ENCODE results near the gene SNUPN.
A peak's percentile ranks its signal among the peaks of the same experiment; 100 is the strongest.

The SNUPN gene

GRCh38 chr15:75578948-75579920, 46.3 kb downstream of the SNUPN start, which contains the start of gene PTPN9:
Gene PTPN9, minus strand, starts transcription at chr15:75579315. Its CDS starts 539 bp downstream, at chr15:75578776.
- TF ChIP-seq CTCF (IDR thresholded peaks at IDR 0.05; ENCODE audit: low read length) (peak; percentile 33), EZH2phosphoT487 (IDR thresholded peaks at IDR 0.05; ENCODE audit: low read length) (no peak), EZH2 (optimal IDR thresholded peaks at IDR 0.05; ENCODE audit: low read depth, low read length) (no peak)
- peak; percentile 70 for DNase-seq
- Histone ChIP-seq H3K36me3 (replicated peaks; ENCODE audit: insufficient read depth, low read length) (no peaks in the 10 kb centered on the region), H3K9me2 (replicated peaks; ENCODE audit: insufficient read depth, low read length) (no peaks in the 10 kb centered on the region), H4K20me1 (ENCODE audit: insufficient read depth, low read length) (no peaks in the 10 kb centered on the region), H3K9me3 (replicated peaks; ENCODE audit: insufficient read depth, low read length) (no peaks in the 10 kb centered on the region), H3K9ac (ENCODE audit: low read length) (peak within 1 kb of the TSS; percentile 84), H3K4me2 (ENCODE audit: low read depth, low read length) (peak within 1 kb of the TSS; percentile 89), H3K27me3 (replicated peaks; ENCODE audit: insufficient read depth, low read length) (no peaks in the 10 kb centered on the region), H3F3A (ENCODE audit: insufficient read depth, low read length) (peaks cover 3% of the 10 kb centered on the region; the same call in 1 of the 2 replicates), H3K27ac (ENCODE audit: low read length) (peak within 1 kb of the TSS; percentile 27; the same call in 1 of the 2 replicates), H3K79me2 (ENCODE audit: low read length) (peaks cover 14% of the 10 kb centered on the region), H3K4me1 (ENCODE audit: low read length) (peaks cover 10% of the 10 kb centered on the region; the same call in 1 of the 2 replicates), H3K4me3 (ENCODE audit: low read length) (peak within 1 kb of the TSS; percentile 86), H2AFZ (ENCODE audit: low read length) (peak within 1 kb of the TSS; percentile 94)

GRCh38 chr15:75578173-75578947, 47.2 kb downstream of the SNUPN start:
- Histone ChIP-seq H4K20me1 (ENCODE audit: insufficient read depth, low read length) (no peaks in the 10 kb centered on the region), H3K4me2 (ENCODE audit: low read depth, low read length) (peak overlapping the region; percentile 89), H3K9ac (ENCODE audit: low read length) (peak overlapping the region; percentile 84), H3K36me3 (replicated peaks; ENCODE audit: insufficient read depth, low read length) (no peaks in the 10 kb centered on the region), H3K79me2 (ENCODE audit: low read length) (peaks cover 19% of the 10 kb centered on the region), H3K4me3 (ENCODE audit: low read length) (peak overlapping the region; percentile 86), H3K27ac (ENCODE audit: low read length) (peak overlapping the region; percentile 27; the same call in 1 of the 2 replicates), H3K27me3 (replicated peaks; ENCODE audit: insufficient read depth, low read length) (no peaks in the 10 kb centered on the region), H3K9me3 (replicated peaks; ENCODE audit: insufficient read depth, low read length) (no peaks in the 10 kb centered on the region), H3K4me1 (ENCODE audit: low read length) (peaks cover 10% of the 10 kb centered on the region; the same call in 1 of the 2 replicates), H3F3A (ENCODE audit: insufficient read depth, low read length) (peaks cover 3% of the 10 kb centered on the region; the same call in 1 of the 2 replicates), H2AFZ (ENCODE audit: low read length) (peak overlapping the region; percentile 94), H3K9me2 (replicated peaks; ENCODE audit: insufficient read depth, low read length) (no peaks in the 10 kb centered on the region)
- no peak for TF ChIP-seq EZH2 (optimal IDR thresholded peaks at IDR 0.05; ENCODE audit: low read depth, low read length)
- DNase-seq, result peak; percentile 50

GRCh38 chr15:75577401-75578172, 47.9 kb downstream of the SNUPN start:
- peak overlapping the region; percentile 84; the same call in 1 of the 2 replicates for H3K9ac ChIP-seq (ENCODE audit: low read length)
- no peaks in the 10 kb centered on the region for H3K9me3 ChIP-seq (replicated peaks; ENCODE audit: insufficient read depth, low read length)
- H3F3A ChIP-seq (ENCODE audit: insufficient read depth, low read length), result peaks cover 3% of the 10 kb centered on the region; the same call in 1 of the 2 replicates
- no peaks in the 10 kb centered on the region for H3K36me3 ChIP-seq (replicated peaks; ENCODE audit: insufficient read depth, low read length)
- peak overlapping the region; percentile 89 for H3K4me2 ChIP-seq (ENCODE audit: low read depth, low read length)
- H3K27me3 ChIP-seq (replicated peaks; ENCODE audit: insufficient read depth, low read length), result no peaks in the 10 kb centered on the region
- H4K20me1 ChIP-seq (ENCODE audit: insufficient read depth, low read length), result no peaks in the 10 kb centered on the region
- no peaks in the 10 kb centered on the region for H3K9me2 ChIP-seq (replicated peaks; ENCODE audit: insufficient read depth, low read length)
- H3K4me1 ChIP-seq (ENCODE audit: low read length), result peaks cover 10% of the 10 kb centered on the region; the same call in 1 of the 2 replicates
- peak overlapping the region; percentile 86 for H3K4me3 ChIP-seq (ENCODE audit: low read length)
- H3K79me2 ChIP-seq (ENCODE audit: low read length), result peaks cover 19% of the 10 kb centered on the region
- DNase-seq, result no peak
- H2AFZ ChIP-seq (ENCODE audit: low read length), result peak overlapping the region; percentile 91
- no peak overlapping the region for H3K27ac ChIP-seq (ENCODE audit: low read length)
- no peak for TF ChIP-seq CTCF (IDR thresholded peaks at IDR 0.05; ENCODE audit: low read length)
- TF ChIP-seq EZH2 (optimal IDR thresholded peaks at IDR 0.05; ENCODE audit: low read depth, low read length), result no peak
- TF ChIP-seq EZH2phosphoT487 (IDR thresholded peaks at IDR 0.05; ENCODE audit: low read length), result no peak
